GM15510 (cell line): ENCODE results near the gene MNT.

Source experiments
- POLR2A ChIP-seq: IDR thresholded peaks from 3 replicates; pipeline ENCODE4 v1.6.1; 2011; ENCODE audit warnings: borderline replicate concordance; ENCODE audit not compliant: insufficient read length; ENCODE audit errors: extremely low read depth

The MNT gene

DNA sequence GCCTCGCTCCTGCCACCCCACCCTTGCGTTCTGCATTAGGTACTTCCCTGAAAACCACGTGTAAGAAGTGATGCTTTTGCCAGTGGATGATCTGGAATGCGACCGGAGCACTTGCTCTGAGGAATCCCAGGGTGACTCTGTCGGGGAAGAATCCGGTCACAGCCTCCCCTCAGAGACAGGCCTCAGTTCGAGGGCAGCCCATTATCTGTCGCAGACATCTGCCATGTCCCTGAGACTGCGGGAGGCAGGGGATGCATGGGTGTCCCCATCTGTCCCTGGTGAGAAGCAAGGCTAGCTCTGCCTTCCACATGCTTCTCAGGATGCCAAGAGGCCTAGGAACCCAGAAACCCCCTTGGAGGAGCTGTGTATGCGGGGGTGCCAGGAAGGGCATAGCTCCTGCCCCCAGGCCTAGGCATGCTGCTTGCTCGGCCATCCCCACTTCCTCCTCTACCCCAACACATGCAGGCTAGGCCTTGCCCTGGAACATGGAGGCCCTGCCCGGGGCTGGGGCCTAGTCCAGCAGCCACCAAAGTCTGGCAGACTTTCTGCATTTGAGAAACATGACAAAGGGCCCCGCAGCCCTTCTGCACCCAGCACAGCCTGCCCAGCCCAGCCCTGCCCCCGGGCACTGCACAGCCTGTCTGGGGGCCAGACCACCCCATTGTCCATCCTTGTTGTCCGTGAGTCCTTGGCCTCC, 20.5 kb downstream of the MNT start:
- no peak for TF ChIP-seq POLR2A

- TF ChIP-seq POLR2A: no peak
These were observed 21.2 kb downstream of the MNT start for GRCh38 chr17:2379489-2380225.

GRCh38 chr17:2378905-2379304, 22.0 kb downstream of the MNT start:
- no peak for TF ChIP-seq POLR2A

- no peak for TF ChIP-seq POLR2A
These were observed 23.2 kb downstream of the MNT start for GRCh38 chr17:2377659-2378058.

DNA sequence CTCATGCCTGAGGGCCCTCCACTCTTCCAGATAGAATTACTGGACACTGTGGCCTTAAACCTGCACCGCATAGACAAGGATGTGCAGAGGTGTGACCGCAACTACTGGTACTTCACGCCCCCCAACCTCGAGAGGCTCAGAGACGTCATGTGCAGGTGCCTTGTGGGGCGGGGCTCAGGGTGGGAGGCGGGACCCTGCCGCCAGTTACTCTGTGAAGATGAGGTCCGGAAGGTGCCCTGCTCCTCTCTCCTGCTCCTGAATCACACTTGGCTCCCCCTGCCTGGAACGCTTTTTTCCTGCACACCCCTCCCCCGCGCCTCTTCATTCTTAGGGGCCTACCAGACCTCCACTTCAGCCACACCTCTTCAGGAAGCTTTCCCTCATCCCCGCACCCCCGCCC, 24.8 kb downstream of the MNT start:
- no peak for TF ChIP-seq POLR2A

DNA sequence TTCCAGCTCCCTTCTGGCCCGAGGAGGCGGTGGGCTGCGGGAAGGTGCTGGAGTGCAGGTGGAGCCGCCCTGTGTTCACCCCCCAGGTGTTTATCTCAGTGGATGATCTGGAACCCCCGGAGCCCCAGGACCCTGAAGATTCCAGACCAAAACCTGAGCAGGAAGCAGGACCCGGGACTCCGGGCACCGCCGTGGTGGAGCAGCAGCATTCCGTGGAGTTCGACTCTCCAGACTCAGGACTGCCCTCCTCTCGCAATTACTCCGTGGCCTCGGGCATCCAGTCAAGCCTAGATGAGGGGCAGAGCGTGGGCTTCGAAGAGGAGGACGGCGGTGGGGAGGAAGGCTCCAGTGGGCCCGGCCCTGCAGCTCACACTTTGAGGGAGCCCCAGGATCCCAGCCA, 25.5 kb downstream of the MNT start:
- TF ChIP-seq POLR2A: no peak

GRCh38 chr17:2374549-2375285, 26.1 kb downstream of the MNT start:
- no peak for TF ChIP-seq POLR2A

DNA sequence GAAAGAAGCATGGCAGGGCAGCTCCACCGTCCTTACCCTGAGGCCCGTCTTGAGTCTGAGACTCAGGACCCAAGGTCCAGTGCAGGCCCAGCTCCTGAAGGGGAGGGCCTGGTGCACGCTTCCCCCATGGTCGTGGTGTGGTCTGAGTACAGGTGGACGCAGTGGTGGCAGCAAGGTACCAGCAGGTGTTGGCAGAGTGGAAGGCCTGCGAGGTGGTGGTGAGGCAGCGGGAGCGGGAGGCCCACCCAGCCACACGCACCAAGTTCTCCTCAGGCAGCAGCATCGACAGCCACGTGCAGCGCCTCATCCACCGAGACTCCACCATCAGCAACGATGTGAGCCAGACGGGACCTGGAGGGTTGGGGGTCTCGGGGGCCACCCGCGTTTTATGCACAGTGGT, 27.7 kb downstream of the MNT start:
- TF ChIP-seq POLR2A: no peak

DNA sequence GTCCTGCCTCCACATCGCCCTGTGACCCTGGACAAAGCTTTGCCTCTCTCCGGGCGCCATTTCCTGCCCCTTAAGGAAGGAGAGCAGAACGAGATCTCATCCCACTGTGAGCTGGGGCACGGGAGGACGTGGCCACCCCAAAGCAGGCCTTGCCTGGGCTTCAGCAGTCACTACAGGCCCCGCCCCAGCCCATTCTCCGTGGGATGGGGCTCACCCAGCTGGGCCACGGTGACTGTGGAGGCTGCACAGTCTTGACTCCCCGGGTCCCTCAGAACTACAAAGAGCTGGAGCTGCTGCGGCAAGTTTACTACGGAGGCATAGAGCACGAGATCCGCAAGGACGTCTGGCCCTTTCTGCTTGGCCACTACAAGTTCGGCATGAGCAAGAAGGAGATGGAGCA, 28.2 kb downstream of the MNT start:
- no peak for TF ChIP-seq POLR2A

DNA sequence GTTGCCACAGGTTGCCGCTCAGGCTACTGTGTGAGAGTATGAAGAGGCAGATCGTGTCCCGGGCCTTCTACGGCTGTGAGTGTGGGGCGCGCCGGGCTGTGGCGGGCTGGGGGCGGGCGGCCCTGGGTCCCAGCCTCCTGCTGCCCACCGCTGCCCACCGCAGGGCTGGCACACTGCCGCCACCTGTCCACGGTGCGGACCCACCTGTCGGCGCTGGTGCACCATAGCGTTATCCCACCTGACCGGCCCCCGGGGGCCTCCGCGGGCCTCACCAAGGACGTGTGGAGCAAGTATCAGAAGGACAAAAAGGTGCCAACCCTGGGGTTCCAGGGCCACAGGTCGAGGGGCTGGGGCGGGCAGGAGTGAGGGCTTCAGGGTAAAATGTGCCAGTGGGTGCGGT, 28.7 kb downstream of the MNT start:
- no peak for TF ChIP-seq POLR2A

GRCh38 chr17:2371183-2372130, 29.4 kb downstream of the MNT start:
- TF ChIP-seq POLR2A: no peak

DNA sequence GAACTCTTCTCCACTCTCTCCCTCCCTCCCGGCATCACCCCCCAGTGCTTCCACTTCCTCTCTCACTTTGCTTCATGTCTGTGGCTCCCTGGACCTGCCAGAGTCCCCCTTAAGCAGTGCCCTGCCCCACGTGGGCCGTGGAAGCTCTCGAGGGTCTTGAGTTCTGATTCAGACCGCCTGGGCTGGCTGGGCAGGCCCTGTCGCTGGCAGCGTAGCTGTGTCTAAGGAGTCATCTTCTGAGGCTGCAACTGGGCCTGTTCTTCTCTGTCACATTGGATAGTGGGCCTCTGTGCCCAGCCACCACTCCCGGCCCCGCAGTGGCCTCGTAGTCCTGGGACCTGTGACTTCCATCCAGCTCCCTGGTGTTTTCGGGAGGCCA, 30.7 kb downstream of the MNT start:
- TF ChIP-seq POLR2A: no peak

DNA sequence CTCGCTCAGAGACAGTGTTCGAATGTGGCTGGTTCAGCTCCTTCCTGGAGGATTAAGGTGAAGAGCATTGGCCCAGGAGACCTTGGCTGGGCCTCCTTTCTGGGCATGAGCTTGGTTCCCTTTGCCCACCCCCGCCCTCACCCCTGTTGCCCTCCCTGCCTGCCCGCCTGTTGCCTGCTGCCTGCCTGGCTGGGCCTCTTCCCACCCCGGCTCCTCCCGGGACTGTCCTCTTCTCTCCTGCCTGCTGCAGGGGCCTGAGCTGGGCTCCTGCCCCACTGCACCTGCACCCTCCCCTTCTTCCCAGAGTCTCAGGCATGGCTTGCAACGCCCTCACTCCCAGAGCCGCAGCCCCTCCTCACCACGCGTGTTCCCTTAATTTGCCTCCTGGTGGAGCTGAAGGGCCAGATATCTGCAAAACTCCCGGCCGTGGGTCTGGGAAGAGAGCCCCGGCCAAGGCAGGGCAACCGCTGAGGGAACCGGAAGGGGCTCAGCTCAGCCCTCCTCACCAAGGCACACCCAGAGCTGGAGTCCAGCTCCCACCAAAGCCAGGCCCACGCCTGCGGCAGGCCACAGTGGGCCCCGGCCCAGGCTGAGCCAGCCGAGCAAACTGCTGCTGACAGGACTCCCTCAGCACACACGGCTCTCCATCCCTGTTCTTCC, 31.2 kb downstream of the MNT start:
- TF ChIP-seq POLR2A: no peak

DNA sequence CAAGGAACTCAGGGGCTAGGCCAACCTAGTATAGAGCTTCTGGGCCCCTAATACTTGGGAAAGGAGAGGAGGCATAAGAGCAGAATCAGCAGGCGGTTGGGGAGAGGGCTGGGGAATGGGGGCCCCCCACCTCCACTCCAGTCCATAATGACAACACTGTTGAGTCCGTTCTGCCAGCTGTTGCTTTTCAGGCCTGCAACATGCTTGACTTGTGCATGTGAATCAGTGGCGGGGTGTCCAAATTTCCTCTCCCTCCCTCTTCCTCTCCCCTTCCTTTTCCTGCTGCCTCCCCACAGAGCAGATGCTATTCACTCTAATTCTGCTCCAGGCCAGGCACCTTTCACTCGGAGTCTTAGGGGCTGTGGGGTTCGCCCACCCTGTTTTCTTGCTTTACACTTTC, 31.8 kb downstream of the MNT start:
- no peak for TF ChIP-seq POLR2A

GRCh38 chr17:2368359-2368758, 32.5 kb downstream of the MNT start:
- TF ChIP-seq POLR2A: no peak
